22Rv1 (cell line): Measurements from ENCODE around the gene MORN5.
"Not testable (repeated sequence)": the region's sequence is repeated elsewhere in the genome, so short reads cannot be mapped to it uniquely, and the experiment has no call there.

Source experiments
- H3K27ac ChIP-seq: fragments of 450-650 bp; 2 replicates; pipeline ENCODE4 v1.5.1; 2017
- ZFX ChIP-seq: fragments of 450-650 bp; IDR thresholded peaks from 2 replicates; pipeline ENCODE4 v1.6.1; 2017; ENCODE audit warnings: antibody characterized with exemption, borderline replicate concordance
- TF ChIP-seq, protein P1 (sequence below): fragments of 450-650 bp; IDR thresholded peaks from 2 replicates; pipeline ENCODE4 v1.5.1; 2017; ENCODE audit warnings: mild to moderate bottlenecking

Gene MORN5

DNA sequence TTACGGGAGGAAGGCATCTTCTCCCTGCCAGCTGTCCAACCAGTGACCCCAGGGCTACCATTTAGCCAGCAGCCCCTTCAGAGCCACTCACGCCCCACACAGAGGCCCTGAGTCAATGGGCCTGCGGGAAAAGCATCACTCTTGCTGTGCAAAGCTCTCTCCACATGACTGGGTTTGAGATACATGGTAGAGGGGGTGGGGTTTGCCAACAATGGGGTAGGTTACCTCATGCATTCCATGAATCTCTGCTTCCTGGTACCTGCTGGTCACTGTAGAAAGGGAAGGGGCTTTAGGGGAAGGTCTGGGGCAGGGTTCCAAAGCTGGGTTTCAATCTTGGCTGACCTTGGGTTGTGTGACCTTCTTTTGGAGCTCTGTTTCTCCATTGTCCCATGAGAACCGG lies 43.7 kb upstream of the MORN5 start:
- H3K27ac ChIP-seq = no peak overlapping the region
- TF ChIP-seq, protein P1, sequence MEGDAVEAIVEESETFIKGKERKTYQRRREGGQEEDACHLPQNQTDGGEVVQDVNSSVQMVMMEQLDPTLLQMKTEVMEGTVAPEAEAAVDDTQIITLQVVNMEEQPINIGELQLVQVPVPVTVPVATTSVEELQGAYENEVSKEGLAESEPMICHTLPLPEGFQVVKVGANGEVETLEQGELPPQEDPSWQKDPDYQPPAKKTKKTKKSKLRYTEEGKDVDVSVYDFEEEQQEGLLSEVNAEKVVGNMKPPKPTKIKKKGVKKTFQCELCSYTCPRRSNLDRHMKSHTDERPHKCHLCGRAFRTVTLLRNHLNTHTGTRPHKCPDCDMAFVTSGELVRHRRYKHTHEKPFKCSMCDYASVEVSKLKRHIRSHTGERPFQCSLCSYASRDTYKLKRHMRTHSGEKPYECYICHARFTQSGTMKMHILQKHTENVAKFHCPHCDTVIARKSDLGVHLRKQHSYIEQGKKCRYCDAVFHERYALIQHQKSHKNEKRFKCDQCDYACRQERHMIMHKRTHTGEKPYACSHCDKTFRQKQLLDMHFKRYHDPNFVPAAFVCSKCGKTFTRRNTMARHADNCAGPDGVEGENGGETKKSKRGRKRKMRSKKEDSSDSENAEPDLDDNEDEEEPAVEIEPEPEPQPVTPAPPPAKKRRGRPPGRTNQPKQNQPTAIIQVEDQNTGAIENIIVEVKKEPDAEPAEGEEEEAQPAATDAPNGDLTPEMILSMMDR = no peak
- no peak for TF ChIP-seq ZFX

DNA sequence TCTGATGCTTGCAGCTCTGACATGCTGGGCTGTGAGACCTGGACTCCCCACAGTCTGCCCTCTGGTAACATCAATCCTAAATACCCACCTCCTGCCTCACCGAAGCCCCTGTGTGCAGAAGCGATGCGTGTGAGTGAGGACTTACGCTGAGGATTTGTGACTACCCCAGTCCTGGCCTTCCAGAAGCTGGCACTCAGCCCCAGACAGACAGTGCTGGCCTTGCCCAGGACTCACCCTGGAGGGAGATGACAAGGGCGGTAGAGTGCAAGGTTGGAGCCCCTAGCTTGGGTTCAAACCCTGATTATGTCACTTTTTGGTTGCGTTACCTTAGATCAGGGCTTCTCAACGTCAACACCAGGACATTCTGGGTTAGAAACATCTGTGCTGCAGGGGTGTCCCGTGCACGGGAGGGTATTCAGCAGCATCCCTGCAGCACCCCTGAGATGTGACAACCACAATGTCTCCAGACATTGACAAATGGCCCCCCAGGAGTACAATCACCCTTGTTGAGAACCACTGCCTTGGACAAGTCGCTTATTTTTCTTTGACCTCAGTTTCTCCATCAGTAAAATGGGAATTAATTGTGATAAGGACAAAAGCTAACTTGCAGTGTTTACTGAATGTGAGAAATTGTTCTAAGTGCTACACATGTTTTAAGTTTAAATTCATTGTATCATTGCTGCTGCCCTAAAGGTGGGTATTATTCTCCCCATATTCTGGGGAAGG lies 43.1 kb upstream of the MORN5 start:
- no peak for TF ChIP-seq ZFX
- TF ChIP-seq, protein P1 = no peak

DNA sequence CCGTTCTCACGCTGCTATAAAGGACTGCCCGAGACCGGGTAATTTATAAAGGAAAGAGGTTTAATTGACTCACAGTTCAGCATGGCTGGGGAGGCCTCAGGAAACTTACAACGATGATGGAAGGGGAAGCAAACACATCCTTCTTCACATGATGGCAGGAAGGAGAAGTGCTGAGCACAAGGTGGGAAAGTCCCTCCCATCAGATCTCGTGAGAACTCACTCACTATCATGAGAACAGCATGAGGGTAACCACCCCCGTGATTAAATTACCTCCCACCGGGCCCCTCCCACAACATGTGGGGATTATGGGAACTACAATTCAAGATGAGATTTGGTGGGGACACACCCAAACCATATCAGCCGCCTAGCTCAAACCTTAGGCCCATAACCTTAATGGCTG lies 42.5 kb upstream of the MORN5 start:
- H3K27ac ChIP-seq = not testable (repeated sequence)

More for the DNA sequence above, 43.1 kb upstream of the MORN5 start:
- H3K27ac ChIP-seq = no peak overlapping the region

DNA sequence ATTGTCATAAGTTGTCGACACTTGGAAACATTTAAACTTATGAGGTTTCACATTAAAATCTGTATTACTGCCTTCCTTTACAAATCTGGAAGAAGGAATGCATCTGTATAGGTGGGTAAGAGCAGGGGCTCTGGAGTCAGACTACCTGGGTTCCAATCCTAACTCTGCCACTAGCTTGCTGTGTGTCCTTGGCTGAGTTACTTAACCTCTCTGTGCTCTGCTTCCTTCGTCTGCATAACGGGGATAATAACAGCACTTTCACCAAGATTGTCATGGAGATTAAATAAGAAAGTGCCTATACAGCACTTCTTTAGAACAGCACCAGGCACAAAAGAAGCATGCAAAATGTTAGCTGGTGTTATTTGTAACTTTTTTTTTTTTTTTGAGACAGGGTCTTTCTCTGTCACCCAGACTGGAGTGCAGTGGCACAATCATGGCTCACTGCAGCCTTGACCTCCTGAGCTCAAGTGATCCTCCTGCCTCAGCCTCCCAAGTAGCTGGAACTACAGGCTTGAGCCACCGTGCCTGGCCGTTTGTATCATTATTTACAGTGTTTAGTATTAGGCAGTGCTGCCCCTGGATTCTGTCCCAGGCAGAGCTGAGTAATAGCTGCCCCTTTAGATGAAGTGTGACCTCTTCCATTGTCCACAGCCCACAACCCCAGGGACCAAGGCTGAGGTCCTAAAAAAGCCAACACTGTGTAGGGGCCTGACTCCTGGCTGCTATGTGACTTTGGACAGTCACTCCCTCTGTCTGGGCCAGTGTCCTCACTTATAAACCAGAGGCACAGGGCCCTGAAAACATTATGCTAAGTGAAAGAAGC lies 41.2 kb upstream of the MORN5 start:
- TF ChIP-seq, protein P1 = no peak
- no peak for TF ChIP-seq ZFX
- H3K27ac ChIP-seq = no peak overlapping the region

DNA sequence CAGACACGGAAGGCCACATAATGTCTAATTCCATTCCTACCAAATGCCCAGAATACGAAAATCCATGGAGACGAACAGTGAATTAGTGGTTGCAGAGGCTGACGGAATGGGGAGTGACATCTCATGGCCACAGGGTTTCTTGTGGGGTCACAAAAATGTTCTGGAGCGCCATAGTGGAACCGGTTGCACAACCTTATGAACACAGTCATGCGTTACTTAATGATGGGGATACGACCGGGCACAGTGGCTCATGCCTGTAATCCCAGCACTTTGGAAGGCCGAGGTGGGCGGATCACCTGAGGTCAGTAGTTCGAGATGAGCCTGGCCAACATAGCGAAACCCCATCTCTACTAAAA lies 40.6 kb upstream of the MORN5 start:
- TF ChIP-seq ZFX = no peak
- TF ChIP-seq, protein P1 = no peak
- no peak overlapping the region for H3K27ac ChIP-seq

DNA sequence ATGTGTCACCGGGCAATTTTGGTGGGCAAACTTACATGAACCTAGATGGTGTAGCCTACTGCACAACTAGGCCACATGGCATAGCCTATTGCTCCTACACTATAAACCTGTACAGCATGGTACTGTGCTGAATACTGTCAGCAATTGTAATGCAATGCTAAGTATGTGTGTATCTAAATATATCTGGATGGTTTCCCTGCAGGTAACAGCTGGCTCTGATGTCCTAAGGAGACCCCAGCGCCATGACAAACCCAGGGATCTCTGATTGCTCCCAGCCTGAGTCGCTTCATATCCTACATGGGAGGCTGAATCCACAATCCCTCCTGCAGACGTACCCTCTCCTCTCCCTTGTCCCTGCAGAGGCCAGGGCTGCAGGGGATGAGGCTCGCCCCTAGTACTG lies 40.0 kb upstream of the MORN5 start:
- no peak for TF ChIP-seq ZFX
- TF ChIP-seq, protein P1 = no peak
- no peak overlapping the region for H3K27ac ChIP-seq

DNA sequence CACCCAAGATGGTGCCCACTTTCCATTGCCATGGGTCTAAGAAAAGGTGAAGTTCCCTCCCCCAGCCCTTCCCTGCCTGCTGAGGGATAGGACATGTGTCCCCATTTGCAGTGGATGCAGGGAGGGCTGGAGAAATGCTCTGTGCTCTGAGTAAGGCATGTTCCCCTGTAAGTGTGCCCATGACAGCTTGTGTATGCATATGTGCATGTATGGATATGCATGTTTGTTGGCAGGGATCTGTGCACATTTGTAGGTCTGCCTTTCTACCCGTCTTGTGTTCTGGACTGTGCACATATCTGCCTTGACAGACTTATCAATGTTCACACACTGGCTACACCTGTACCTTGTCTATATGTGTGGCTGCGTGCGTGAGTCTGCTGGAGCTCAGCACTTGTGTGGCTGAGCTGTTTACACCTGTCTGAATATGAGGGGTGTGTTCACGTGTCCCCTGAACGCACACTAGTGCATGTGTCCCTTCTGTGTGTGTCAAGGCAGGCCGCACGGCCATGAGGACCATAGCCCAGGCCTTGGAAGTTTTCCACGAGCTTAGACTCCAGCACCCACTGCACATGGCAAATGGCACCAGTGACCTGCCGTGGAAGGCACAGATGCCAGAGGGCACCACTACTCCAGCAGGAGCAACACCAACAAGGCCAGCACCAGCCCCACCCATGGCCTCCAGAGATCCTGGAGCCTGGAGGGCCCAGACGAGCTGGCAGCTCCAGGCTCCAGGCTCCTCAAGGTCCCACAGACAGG lies 39.2 kb upstream of the MORN5 start:
- TF ChIP-seq, protein P1 = no peak
- TF ChIP-seq ZFX = no peak
- H3K27ac ChIP-seq = no peak overlapping the region
